Measurements from ENCODE around the gene NAA80.
"Not testable (repeated sequence)": the region's sequence is repeated elsewhere in the genome, so short reads cannot be mapped to it uniquely, and the experiment has no call there.

The NAA80 gene

DNA sequence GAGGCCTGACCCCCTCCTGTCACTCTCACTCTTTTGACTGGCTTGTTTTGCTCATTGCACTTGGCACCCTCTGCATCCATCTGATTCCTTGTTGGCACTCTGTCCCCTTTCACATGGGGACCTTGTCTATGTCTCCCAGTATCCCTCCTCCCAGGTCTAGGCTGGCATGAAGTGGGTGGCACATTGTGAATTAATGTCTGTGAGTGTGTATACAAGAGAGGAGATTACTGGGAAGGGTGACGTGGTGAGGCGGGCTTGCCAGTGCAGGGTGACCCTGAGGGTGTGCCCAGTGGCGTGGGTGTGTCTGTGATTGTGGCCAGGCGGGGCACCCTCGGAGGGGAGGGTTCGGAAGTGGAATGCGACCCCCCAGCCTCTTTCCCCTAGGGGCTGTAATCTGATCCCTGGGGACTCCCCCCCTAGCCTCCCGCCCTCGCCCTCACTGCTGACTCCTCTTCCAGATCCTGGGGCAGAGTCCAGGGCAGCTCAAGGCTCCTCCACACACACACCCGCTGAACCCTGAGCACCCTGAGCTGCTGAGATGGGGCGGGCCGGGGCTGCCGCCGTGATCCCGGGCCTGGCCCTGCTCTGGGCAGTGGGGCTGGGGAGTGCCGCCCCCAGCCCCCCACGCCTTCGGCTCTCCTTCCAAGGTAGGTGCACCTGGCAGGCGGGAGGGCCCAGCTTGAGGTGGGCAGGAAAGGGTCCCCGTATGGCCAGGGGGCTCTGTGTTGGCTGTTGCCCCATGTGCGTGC is 30.3 kb downstream of the NAA80 start, which contains the start of gene SEMA3B:
Gene SEMA3B, plus strand, starts transcription at position 445 of the 749 bp plus-strand sequence. Its CDS starts 94 bp downstream, at position 539.
- DNase-seq = no peak

GRCh38 chr3:50268276-50268675 is 30.9 kb downstream of the NAA80 start:
- no peak for DNase-seq

GRCh38 chr3:50267280-50267913 is 31.8 kb downstream of the NAA80 start:
- no peak for DNase-seq

GRCh38 chr3:50266836-50267235 is 32.4 kb downstream of the NAA80 start:
- DNase-seq = no peak

DNA sequence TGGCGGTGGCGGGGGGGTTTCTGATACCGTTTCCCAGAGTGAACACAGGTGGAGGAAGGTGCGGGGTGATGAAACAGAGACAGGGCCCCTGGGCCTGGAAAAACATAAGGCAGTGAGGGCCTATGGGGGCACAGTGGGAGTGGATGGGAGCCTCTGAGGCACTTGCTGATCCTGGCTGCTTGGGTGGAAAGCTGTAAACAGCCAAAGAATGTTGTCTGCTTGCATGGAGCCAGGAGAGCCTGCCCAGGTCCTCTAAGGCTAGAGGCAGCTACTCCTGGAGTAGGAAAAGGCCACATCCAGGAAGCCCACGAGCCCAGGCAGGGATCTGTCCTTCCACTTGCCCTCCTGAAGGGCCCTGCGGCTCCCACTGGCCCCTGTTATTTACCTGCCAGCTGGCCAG is 33.2 kb downstream of the NAA80 start:
- no peak for DNase-seq

- no peak for DNase-seq
These were observed 33.6 kb downstream of the NAA80 start for GRCh38 chr3:50265571-50265970.

DNA sequence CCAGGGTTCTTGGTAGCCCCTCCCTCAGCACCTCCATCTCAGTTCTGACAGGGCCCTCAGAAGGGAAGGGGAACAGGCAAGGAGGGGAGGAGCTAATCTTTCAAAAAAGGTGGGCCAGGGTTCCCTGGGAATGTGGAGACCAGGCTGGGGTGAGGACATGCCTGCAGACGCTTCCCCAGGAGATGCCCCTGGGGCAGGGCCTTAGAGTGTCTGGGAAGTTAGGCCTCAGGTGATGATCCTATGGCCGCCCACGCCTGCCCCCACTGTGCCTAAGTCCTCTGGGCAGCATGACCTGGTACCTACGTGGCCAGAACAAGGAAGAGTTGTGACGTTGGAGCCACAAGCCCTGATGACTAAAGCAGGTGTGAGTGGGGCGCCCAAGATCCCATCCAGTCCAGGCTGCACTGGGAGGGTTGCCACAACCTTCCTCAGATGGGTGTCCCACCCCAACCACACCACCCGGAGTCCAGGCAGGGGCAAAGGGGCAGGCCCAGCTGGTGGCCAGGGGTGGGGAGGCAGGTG is 34.2 kb downstream of the NAA80 start:
- DNase-seq = no peak

DNA sequence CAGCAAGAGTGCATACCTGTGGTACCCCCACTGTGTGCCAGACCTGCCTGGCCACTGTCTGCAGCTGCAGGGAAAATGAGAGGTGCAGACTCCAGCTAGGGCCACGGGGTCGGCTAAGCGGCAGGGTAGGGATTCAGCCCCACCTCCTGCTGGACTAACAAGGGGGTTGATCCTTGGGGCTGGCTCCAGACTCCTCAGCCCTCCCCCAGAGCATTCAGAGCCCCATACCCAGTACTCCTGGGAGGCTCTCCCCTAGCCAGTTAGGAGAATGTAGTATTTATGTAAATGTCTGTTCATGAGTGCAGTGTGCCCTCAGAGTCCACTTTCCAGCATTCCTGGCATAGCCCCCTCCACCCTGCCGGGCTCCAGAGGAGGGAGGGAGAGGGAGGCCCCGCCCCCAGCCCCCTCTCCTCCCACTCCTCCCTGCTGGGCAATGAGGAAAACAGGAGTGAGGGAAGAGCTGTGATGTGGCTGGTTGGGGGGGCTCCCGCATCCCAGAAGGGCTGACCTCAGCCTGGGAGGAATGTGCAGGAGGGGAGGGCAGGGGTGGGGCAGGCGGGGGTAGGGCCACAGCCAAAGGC is 34.7 kb downstream of the NAA80 start:
- DNase-seq = no peak

DNA sequence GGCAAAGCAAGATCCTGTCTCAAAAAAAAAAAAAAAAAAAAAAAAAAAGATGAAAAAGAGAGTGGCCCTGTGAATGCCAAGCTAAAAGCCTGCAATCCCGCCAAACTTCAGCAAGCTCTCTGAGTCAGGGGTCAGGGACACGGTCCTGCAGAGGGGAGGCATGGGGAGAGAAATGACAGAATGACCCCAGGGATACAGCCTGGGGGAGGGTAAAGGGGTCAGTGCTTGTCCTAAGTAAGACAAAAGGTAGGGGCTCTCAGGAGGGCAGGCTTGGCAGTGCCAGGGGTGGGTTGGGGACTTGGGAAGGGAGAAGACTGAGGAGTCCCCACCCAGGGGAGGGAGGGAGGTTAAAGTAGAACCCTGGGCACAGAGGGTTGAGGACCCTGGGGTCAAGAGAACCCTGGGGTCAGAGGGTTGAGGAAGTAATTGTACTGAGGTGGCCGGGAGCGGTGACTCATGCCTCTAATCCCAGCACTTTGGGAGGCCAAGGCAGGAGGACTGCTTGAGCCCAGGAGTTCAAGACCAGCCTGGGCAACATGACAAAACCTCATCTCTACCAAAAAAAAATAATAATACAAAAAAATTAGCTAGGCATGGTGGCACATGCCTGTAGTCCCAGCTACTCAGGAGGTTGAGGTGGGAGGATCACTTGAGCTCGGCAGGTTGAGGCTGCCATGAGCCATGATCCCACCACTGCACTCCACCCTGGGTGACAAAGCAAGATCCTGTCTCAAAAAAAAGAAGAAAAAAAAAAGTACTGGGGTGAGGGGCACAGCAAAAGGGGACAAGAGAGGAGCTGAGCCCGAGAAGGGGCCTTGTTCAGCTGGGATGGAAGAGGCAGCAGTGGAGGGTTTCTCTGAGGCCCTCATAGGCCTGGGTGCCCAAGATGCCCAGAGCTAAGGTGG is 35.5 kb downstream of the NAA80 start:
- no peak for DNase-seq

- DNase-seq = no peak
These were observed 36.4 kb downstream of the NAA80 start for GRCh38 chr3:50262778-50263177.

GRCh38 chr3:50262200-50262599 is 37.0 kb downstream of the NAA80 start:
- DNase-seq = not testable (repeated sequence)

DNA sequence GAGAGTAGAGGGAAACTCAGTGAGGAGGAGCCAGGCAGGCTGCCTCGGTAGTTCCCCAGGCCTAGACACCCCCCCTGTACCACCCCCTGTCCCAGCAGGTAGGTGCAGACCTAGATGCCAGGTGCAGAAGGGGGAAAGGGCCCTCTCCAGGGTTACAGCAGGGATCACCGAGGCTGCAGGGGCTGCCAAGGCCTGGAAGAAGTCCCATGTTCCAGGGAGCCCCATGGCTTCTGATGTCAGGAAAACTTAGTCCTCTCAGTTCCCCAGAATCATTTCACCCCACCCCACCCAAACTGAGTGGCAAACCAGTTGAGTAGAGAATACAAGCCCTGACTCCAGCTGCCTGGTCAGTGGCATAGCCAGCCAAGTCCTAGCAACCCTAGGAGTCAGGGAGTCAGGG is 37.7 kb downstream of the NAA80 start:
- no peak for DNase-seq

DNA sequence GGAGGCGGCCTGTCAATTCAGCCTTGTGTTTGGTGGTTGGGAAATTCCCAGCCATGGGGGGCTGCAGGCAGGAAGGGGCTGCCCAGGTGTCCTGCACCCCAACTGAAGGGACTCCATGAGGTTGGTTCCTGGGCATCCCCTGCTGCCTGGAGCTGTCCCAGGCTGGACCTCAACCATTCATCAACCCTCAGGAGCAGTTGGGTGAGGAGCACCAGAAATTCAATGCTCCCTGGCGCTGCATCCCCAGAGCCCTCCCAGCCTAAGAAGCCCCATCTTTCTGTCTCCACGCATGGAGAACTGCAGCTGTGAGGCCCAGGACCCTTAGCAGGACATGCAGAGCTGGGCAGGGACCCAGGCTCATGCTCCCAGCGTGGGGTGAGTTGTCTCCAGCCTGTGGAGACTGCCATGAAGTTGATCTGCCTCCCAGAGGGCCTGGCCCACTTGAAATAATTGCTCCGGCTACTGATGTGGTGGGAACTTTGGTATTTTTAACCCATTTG is 38.2 kb downstream of the NAA80 start:
- DNase-seq = no peak

DNA sequence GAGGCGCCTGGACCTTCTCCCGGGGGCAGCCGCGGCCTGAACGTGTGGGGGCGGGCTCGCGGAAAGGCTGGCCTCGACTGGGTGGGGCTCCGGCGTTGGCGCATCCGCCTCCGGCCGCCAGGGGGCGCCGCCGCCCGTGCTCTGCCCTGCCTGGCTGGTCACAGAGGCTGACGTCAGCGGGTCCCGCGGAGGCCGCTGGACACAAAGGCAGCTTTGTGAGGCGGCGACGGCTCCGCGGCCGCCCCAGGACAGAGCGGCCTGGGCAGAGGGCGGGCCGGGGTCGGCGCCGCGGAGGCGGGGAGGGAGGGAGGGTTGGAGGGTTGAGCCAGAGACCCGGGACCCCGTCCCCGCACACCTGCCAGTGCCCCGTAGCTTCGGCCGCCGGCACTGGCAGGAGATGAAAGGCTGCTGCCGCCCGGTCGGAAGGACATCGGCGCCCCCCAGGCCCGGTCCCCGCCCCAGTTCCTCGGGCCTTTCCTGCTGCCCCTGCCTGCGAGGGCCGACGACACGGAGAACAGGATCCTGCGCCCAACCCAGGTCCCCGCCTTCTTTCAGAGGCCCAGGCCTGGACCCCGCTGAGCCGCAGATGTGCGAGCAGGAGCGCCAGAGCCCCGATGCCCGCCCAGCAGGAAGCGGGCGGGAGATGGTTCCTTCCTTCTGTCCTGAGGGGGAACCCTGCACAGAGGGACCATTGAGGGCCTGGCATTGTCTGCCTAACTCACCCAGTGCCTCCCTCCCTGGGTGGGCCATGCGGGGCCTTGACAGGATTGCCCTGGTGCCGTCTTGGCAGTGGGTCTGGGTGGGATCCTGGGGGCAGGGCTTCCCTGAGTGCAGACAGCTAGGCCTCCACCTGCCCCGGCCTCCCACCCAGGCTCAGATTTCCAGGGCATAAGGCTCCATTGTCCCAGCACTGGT is 38.9 kb downstream of the NAA80 start:
- peak; percentile 68 for DNase-seq

DNA sequence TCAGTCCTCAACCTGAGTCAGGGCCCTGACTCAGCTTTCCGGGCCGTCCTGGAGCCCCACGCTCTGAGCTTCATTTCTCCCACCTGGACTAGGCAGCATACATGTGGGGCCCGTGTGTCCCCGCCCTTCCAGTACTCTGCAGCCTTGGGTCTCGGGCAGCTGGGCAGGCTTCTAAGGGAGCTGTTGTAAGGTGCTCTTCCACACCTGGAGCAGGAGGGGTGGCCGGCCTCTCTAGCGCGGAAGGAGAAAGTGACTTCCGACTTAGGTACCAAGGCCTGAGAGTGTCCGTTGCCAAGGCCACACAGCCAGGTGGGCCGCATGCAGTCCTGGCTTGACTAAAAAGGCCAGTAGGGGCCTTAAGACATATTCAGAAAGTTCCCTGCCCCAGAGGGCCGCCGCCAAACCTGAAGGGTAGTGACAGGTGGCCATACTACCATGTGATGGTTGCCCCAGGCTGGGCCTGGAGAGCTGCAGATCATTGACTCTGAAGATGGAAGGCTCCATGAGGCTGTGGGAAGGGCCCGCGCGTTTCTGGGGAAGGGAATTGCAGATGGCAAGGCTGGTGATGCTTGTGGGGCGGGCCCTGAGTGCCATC is 39.7 kb downstream of the NAA80 start:
- DNase-seq = no peak

- DNase-seq = no peak
These were observed 40.2 kb downstream of the NAA80 start for GRCh38 chr3:50258979-50259378.

DNA sequence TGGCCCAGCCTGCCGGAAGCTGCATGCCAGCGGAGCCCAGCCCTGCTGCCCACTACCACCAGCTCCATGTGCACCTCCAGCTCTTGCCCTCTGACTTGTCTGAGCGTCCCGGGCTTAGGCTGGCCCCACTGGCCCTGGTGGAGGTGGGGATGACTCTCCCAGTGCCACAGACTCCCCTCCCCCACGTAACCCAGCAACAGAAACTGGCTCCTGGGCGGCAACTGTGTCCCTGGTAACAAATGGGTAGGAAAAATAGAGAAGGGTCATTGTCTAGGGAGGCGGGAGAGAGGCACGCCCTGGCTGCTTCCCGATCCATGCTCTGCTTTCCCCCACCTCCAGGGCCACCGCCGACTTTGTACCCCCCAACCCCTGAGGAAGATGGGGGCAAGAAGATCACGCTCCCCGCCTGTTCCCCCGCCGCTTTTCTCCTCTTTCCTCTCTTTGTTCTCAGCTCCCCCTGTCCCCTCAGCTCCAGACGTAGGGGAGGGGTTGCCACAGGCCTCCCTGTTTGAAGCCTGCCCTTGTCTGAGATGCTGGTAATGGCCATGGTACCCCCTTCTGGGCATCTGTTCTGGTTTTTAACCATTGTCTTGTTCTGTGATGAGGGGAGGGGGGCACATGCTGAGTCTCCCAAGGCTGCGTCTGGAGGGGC is 41.0 kb downstream of the NAA80 start:
- DNase-seq = no peak

DNA sequence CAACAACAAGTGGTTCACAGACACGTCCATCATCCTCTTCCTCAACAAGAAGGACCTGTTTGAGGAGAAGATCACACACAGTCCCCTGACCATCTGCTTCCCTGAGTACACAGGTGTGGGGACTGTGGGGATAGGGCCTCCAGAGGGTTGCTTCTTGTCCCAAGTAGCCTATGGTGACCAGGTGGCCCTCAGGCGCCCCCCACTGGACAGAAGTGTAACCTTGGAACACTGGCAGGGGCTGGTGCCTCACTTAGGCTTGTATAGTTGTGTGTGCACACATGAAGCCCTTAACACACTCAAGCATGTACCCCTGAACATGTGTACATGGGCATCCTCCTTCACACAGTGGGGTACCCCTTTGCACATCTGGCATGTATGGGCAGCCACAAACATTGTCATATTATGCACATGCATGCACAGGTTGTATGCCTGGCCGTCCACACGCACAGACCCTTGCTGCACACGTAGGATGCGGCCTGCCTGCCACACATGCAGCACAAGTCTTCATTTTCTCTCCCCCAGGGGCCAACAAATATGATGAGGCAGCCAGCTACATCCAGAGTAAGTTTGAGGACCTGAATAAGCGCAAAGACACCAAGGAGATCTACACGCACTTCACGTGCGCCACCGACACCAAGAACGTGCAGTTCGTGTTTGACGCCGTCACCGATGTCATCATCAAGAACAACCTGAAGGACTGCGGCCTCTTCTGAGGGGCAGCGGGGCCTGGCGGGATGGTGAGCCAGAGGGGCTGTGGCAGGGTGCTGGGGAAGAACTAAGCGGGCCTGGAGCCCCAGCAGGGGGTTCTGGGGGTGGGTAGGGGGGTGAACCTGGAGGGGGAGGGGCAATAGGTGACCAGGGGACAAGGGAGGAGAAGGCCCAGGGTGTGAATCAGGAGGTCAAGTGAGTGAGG is 42.0 kb downstream of the NAA80 start:
- no peak for DNase-seq

DNA sequence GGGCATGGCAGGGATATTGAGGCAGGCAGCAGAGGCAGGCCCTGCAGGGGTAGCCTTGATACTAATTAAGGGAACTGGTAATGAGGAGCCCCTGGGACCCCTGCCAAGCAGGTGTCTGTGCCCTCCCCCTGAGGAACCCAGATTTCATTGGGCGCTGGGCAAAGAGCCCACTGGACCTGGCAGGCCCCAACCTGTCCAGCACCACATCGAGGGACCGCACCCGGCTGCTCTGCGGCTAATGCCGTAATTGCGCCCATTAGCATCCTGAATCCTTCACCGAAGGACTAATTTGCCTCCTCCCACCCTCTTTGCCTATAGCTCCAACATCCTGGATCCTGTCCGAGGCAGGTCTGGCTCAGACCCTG is 44.0 kb downstream of the NAA80 start:
- DNase-seq = no peak
